SK-MEL-5 (cell line): ENCODE data around the gene MTA1. TPM values are rescaled to one million over a fixed set of nuclear protein-coding genes. Genes with fewer than 3 reads are reported as not detected.

Source experiments
- DNase-seq: peaks from one replicate; pipeline ENCODE4 v3.0.0-alpha.2; 2016; ENCODE audit warnings: low read depth, low spot score
- in situ Hi-C: cut with HindIII; loops from 2 replicates; pipeline ENCODE4 v1.10.0; 2016; ENCODE audit warnings: low sequenced_read_pairs, high pct_unique_total_duplicates, low pct_unique_long_range_greater_than_20kb
- total RNA-seq: library from RNA; depleted of rRNA; stranded (reverse); fragments of >200 nt; shearing (Covaris generic); gene quantifications from 2 replicates; pipeline ENCODE4 v1.2.3, GENCODE V29; 2014

The MTA1 gene
- total RNA-seq, 1 experiment from 2014 or later: 36.3 TPM

DNA sequence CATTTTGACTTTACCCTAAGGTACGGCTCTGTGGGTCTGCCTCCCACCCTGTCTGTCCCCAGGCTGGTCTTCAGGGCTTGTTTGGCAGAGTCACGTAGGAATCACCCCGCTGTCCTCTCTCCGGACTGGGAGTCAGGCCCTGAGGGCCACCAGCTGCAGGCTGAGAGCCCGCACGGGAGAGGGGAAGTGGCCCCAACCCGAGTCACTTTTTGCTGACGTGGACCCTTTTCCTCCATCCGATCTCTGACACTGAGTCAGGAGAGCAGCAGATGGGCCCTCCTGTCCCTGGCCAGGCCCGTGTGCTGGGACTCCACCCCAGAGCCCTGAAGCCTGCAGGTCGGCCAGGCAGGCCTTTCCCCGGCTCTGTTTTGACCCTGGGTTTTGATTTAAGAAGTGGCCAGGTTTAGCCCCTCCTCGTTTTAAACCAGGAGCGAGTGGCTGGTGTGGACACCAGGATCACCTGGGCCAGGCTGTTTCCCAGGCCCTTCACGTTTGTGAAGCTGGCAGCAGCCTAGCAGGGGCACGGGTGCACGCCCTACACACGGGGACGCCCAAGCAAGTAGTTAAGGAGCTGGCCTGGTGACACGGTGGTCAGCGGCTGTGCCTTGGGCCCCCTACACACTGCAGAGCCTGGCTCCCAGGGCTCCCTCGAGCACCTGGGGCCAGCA lies 33.8 kb upstream of the MTA1 start:
- in situ Hi-C loops: no loop called here
- DNase-seq: no peak

DNA sequence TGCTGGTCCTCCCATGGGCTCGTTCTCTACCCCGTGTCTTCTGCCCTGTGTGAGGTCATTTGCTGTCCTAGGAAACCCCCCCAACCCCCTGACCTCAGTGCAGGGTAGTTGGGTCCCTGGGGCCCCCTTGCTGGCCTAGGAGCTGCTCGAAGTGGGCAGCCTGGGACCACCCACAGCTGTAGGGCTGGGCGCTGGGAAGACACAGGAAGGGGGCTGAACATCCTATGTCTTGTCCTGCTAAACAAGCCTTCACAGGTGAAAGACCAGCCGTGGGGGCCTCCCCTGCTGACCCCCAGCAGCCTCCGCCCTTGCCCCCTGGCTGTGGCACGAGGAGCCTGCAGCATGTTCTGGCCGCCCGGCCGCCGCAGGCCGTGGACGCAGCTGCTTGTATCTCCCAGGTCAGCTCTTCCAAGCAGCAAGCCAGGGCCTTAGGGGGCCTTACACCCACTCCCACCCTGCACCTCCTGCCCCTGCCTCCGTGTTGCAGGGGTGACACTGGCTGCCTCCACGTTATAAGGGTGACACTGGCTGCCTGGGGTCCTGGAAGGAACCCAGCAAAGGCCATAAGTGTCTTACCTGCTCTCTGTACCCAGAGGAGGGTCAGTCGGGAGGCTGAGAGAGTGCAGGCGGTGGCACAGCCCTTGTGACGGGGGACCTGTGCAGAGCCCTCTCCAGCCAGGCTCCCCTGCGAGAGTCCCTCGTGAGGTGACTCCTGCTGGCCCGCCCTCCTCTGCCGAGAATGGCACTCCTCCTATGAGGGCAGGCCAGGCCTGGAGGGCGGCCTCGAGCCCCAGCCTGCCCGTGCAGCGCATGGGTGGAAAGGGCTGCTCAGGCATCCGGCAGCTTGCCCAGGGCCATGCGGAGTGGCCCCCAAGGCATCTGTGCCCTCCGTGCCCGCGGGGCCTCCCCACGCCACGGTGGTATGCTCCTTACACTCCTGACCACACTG lies 32.8 kb upstream of the MTA1 start:
- in situ Hi-C loops: no loop called here
- no peak for DNase-seq

DNA sequence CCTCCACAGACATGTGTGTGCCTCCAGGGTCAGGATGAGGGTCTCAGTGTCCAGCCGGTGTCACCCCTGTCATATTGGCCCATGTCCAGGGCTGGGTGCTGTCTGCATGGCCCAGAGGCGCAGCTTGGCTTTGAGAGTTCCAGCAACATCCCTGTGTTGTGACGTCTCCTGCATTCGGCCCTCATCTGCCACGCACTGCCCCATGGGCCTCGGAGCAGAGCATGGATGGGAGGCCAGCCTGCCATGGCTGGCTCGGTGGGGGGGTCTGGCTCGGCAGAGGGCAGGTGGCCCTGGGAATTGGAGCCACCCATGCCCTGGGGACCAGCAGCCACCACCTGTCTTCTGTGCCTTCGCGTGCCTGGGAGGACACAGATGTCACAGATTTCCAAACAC lies 32.1 kb upstream of the MTA1 start:
- no peak for DNase-seq
- in situ Hi-C loops: no loop called here

DNA sequence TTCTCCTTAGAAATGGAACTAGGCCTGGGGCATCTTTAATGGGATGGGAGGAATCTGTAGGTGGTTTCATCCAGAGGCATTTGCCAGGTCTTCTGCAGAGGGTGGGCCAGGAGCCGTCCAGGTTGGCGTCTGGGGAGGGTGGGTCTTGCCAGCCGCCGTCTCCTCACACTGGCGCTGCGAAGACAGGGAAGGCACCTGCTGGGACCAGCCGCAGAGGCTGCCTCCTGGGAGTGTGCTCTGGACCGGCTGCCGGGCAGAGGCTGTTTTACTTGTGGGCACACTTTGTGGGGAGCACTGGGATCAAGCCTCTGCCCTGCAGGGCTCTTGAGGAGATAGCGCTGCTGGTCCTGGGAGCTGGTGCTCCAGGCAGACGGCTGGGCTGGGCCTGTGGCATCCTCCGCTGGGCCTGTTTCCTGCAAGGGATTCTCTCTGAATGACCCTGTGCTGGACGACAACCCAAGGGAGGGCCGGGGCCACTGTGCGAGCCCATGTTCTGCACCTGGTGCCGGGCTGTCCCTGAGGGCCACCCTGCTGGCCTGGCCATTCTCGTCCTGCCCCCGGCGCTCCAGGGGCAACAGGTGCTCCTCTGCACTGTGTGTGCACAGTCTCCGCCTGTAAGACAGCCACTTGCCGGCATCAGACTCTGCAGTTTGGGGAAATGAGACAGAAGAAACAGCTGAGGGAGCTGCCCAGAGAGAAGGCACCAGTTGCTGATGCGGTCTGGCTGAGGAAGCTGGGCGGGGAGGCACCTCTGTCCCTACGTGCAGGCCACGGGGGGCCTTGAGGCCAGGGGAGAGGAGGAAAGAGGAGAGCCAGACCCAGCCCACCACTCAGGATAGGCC lies 31.3 kb upstream of the MTA1 start:
- DNase-seq: no peak
- in situ Hi-C loops: no loop called here

DNA sequence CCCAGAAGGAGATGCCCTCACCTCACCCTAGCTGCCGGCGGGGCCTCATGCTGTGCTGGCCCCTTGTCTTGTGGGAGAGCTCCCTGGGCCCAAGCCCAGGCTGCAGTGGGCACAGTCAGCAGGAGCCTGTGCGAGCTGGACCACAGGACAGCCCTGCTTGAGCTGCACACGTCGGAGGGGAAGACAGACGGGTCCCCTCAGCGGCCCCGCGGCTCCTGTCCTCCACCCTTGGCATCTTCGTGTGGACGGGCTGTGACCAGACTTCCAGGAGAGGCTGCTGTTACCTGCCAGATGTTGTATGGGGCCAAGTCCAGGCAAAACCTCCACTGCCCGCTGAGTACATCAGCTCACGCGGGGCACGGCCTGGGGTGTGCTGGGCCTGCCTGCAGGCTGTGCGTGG lies 30.7 kb upstream of the MTA1 start:
- in situ Hi-C loops: no loop called here
- DNase-seq: no peak

DNA sequence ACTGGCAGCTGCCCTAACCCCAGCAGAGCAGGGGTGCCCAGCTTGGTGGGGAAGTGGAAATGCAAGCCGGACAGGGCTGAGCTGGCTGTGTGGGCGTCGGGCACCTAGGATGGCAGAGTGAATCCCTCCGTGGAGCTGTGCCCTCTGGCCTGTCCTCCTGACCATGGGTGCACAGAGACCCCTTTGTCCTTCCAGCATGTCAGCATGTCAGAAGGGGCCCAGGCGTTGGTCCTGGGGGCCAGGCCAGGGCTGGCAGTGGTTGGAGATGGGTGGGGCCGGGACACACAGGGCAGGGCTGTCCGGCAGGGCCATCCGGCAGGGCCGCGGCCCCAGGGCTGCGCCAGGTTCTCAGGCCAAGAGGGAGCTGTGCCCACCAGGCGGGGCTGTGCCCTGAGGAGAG lies 30.1 kb upstream of the MTA1 start:
- DNase-seq: peak; percentile 65
- in situ Hi-C loops: no loop called here

DNA sequence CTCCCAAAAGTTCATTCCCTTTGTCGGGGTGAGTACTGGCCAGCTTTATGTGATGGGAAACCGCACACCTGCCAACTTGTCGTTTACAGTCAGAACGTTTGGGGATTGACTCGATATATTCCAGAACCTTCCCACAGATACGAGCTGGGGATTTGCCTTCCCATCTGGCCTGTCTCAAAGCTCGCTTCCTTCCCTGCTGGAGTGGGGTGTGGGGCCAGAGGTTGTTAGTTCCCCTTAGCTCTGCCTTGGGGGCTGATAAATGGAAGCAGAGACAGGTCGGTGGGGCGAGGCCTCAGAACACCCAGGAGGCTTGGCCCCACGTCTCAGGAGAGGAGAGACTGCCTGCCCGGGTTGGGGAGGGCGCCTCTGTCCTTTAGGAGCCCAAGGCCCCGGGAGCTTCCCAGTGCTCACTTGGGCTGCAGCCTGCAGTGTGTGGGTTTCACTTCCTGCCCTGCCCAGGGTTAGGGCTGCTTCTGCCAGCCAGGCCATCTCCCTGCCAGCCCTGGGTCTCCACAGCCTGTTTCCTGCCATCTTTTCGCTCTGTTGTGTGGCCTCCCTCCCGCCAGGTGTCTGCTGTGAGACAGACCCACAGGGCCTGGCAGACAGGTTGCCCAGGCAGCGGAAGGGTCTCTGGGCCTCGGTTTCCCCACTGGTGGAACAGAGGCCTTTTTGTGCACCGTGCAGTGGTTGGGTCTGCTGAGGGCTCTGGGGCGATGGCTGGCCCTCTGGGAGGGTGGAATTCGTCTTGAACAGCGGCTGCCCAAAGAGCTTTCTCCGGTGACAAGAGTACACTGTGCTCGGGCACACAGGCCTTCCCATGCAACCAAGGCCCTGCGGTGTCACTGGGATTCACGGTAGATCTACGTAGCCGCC lies 29.4 kb upstream of the MTA1 start:
- DNase-seq: no peak
- in situ Hi-C loops: no loop called here

DNA sequence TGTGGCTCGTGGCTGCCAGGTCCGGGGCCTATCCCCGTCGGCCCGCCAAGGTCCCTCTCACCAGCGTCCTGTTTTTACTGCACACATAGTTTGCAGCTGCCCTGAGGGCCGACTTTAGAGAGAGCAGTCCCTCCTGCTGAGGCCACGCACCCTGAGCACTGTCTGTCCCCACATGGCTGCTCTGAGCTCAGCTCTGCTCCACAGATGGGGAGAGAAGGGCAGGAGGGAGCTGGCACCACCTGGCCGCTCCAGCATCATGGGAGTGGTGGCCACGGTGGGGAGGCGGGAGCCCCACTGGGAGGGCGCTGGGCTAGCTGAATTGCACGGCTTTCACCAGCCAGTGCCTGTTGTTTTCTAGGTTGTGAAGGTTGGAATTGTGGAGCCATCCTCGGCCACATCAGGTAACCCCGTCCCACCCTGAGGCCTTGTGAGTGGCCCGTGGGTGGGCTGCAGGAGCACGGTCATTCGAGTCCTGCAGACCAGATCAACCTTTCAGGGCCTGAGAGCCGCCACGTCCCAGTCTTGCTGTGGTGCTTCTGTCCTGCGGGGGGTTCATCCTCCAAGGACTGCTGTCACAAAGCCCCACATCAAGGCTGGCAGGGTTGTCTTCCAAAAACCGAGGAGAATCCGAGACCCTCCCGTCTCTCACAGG lies 28.7 kb upstream of the MTA1 start:
- in situ Hi-C loops: no loop called here
- no peak for DNase-seq

DNA sequence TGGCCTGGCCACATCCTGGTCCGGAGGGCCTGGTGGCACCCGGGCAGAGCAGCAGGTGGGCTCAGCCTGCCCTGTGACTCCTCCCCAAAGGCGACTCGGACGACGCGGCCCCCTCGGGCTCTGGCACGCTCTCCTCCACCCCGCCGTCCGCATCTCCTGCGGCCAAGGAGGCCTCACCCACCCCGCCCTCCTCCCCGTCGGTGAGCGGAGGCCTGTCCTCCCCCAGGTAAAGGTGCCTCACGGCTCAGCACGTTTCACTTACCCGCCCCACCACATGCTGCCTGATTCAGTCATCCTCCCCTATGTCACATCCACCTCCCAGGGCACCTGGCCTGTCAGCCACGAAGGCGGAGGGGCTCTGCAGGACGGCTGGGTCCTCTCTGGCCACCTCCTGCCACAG lies 28.1 kb upstream of the MTA1 start:
- in situ Hi-C loops: no loop called here

DNA sequence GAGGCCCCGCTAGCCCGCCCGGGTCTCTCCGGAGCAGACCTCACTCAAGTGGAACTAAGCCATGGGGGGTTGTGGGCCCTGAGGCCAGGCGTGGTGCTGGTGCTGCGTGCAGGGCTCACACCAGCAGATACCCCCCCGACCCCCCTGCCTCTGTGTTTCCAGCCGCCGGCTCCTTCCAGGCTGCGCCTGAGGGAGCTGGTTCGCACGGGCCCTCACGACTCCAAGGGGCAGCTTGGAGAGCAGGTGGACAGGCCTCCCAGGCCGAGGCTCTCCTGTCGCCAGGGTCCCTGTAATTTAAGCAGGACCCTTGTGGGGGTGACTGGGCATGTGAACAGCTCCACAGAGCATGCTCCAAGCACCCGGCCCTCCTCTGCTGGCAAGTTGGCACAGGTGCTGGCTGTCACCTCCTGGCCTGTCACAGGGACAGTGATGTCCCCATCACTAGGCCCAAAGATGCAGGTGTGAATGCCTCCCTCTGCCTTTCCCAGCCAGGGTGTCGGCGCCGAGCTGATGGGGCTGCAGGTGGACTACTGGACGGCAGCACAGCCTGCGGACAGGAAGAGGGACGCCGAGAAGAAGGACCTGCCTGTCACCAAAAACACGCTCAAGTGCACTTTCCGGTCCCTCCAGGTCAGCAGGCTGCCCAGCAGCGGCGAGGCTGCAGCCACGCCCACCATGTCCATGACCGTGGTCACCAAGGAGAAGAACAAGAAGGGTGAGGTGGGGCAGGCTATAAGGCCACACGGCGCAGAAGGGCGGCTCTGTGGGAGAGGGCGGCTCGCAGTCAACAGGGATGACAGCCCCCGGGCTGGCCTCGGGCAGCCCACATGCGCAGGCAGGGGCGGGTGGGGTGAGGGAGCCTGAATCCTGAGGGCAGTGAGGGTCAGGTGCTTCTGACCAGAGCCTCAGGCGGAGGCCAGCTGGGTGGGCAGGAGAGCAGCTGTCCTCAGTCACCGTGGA lies 27.2 kb upstream of the MTA1 start:
- in situ Hi-C loops: no loop called here
- no peak for DNase-seq

More for the DNA sequence above, 28.1 kb upstream of the MTA1 start:
- DNase-seq: no peak

DNA sequence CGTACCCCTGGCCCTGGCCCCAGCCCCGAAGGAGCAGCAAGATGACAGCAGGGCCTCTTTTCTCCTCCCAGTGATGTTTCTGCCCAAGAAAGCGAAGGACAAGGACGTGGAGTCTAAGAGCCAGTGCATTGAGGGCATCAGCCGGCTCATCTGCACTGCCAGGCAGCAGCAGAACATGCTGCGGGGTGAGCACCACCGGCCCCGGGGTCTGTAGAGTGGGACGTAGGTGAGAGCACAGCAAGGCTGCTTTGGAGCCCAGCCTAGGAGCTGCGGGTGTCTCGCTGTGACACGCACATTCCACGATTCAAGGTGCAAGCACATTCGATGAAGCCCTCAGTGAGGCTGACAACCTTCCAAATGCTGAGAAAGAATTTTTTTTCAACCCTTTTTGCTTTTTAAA lies 26.5 kb upstream of the MTA1 start:
- no peak for DNase-seq
- in situ Hi-C loops: no loop called here

DNA sequence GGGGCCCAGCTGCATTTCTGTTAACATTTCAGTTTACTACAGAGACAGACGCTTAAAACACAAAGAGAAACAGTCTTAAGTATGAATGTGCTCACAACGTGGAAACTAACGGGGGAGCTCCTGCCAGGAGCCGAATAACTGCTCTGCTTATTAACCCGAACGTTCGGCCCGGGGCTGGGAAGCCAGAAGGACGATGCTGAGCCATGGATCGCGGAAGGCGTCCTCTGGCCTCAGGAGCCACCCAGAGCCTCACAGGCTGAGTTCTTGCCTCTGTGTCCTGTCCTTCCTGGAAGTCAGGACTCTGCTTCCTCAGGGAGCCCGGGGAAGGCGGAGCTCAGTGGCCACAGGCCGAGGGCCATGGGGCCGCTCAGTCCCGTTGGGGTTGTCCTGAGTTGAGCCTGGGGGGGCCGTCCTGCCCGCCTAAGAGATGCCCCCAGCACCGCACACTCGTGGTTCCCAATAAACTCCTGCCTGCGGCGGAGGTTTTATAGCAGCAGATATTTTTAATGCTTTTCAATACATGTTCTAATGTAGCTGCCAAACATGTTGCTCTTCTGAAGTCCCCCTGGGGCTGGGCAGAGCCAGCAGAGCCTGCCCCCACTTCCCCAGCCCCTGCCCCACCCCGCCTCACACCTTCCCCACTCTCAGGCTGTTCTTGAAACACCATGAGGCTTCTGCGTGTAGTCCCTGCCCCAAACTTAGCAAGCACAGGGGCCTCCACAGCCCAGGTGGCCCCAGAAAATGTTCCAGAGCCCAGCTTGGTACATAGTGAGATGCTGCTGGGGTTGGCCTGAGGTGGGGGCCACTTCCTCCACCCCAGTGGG lies 24.7 kb upstream of the MTA1 start:
- DNase-seq: no peak
- in situ Hi-C loops: no loop called here

DNA sequence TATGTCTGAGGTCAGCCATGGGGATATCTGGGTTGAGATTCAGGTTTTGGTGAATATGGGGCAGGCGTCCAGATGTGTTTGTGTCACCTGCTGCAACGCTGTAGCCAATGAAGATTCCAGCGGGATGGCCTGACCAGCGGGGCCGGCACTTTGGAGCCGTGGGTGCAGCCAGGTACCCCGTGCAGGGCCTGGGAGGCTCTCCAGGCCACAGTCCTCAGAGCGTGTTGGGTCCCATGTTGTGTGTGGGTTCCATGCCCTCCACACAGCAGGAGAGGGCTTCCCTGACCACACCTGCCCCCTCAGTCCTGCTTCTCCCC lies 24.1 kb upstream of the MTA1 start:
- in situ Hi-C loops: no loop called here
- DNase-seq: no peak

DNA sequence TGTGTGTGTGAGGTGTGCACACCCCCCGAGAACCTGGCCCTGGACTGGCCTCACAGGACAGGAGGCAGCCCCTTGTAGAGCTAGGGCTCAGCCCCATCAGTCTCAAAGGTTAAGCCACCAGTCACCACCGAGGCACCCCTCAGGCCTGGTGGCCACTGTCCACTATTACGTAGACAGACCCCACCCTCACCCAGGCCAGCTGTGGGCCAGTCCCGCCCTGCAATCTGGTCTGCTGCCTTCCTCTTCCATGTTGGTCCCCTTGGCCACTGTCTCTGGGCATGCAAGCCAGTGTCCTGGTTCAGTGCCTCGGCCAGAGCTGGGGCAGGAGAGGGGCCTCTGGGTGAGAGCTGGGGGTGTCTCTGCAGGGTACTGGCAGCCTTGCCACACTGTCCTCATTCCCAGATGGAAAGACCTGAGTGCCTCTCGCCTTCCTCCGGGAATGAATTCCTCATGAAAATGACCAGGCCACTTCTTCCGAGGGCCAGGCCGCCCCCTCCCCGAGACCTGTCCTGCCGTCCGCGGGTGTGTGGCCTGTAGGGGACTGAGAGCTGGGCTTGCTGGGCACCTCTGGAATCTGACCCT lies 22.2 kb upstream of the MTA1 start:
- in situ Hi-C loops: no loop called here
- no peak for DNase-seq
